ENCODE data around the gene OASL.

DNA sequence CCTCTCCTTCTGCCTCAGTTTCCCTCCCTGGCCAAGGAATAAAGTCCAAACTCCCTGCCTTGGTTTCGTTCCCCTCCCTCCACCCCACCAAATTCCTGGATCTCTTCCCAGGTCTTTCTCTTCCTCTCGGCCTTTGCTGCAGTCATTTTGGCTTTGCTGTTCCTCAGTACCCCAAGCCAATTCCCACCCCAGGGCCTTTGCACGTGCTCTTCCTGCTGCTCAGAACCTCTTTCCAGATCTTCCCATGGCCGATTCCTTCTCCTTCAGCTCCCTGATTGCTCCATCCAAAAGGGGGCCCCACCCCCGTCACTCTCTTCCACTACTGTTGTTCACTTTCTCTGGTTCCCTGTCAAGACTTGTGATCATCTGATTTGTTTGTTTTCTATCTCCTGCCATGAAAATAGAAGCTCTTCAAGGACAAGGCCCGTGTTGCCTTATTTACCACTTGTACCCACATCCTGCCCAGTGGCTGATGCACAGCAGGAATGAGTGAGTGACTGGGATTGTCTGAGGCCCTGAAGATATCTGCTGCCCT lies 57.6 kb downstream of the OASL start:
- TF ChIP-seq, protein P1, sequence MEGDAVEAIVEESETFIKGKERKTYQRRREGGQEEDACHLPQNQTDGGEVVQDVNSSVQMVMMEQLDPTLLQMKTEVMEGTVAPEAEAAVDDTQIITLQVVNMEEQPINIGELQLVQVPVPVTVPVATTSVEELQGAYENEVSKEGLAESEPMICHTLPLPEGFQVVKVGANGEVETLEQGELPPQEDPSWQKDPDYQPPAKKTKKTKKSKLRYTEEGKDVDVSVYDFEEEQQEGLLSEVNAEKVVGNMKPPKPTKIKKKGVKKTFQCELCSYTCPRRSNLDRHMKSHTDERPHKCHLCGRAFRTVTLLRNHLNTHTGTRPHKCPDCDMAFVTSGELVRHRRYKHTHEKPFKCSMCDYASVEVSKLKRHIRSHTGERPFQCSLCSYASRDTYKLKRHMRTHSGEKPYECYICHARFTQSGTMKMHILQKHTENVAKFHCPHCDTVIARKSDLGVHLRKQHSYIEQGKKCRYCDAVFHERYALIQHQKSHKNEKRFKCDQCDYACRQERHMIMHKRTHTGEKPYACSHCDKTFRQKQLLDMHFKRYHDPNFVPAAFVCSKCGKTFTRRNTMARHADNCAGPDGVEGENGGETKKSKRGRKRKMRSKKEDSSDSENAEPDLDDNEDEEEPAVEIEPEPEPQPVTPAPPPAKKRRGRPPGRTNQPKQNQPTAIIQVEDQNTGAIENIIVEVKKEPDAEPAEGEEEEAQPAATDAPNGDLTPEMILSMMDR (IDR thresholded peaks at IDR 0.05): no peak
- no peak for TF ChIP-seq POLR2A (IDR thresholded peaks at IDR 0.05)
